K562 (cell line): ENCODE results near the gene GADD45G. TPM values are rescaled to one million over a fixed set of nuclear protein-coding genes. Genes with fewer than 3 reads are reported as not detected.

ENCODE experiments used
- ARID1B ChIP-seq: fragments of 450-650 bp; IDR thresholded peaks from 2 replicates; pipeline ENCODE4 v1.6.1; 2016; ENCODE audit warnings: antibody characterized with exemption, mild to moderate bottlenecking, inconsistent platforms
- ARID2 ChIP-seq: fragments of 450-650 bp; IDR thresholded peaks from 2 replicates; pipeline ENCODE4 v1.6.1; 2017; ENCODE audit warnings: antibody characterized with exemption, mild to moderate bottlenecking
- CBFA2T3 ChIP-seq: fragments of 450-650 bp; IDR thresholded peaks from 2 replicates; pipeline ENCODE4 v1.6.1; 2017
- CC2D1A ChIP-seq: fragments of 450-650 bp; IDR thresholded peaks from 2 replicates; pipeline ENCODE4 v1.6.1; 2017; ENCODE audit warnings: mild to moderate bottlenecking
- CCAR2 ChIP-seq: fragments of 200-400 bp; formaldehyde crosslinking; IDR thresholded peaks from 2 replicates; pipeline ENCODE4 v1.6.1; 2017; ENCODE audit warnings: mild to moderate bottlenecking, low read depth, low read length
- CHD2 ChIP-seq: IDR thresholded peaks from 2 replicates; pipeline ENCODE4 v1.6.1; 2011; ENCODE audit warnings: low read depth, low read length
- CTBP1 ChIP-seq: fragments of 450-650 bp; IDR thresholded peaks from 2 replicates; pipeline ENCODE4 v1.6.1; 2016; ENCODE audit warnings: borderline replicate concordance
- DPF2 ChIP-seq: fragments of 450-650 bp; IDR thresholded peaks from 2 replicates; pipeline ENCODE4 v1.6.1; 2016
- EP300 ChIP-seq: IDR thresholded peaks from 2 replicates; pipeline ENCODE4 v1.6.1; 2012; ENCODE audit warnings: low read length, improper control_type of control experiment
- GATA2 ChIP-seq: sonication (generic); formaldehyde crosslinking; IDR thresholded peaks from 2 replicates; pipeline ENCODE4 v1.4.0; 2020; ENCODE audit warnings: mild to moderate bottlenecking, missing genetic modification reagents
- KDM1A ChIP-seq, 2 experiments: fragments of 450-650 bp; IDR thresholded peaks; 2 replicates each; pipeline ENCODE4 v1.6.1; 2016; ENCODE audit warnings: mild to moderate bottlenecking in 2 of 2
- MAZ ChIP-seq, 2 experiments: fragments of 450-650 bp in 1 of 2; sonication (generic) in 1 of 2; formaldehyde crosslinking; IDR thresholded peaks in 1 of 2; conservative IDR thresholded peaks in 1 of 2; 2 replicates each; pipeline versions ENCODE4 v1.4.0 to v1.5.0; 2020; ENCODE audit warnings: mild to moderate bottlenecking in 1 of 2, missing genetic modification reagents in 1 of 2
- NFIC ChIP-seq: fragments of 450-650 bp; IDR thresholded peaks from 2 replicates; pipeline ENCODE4 v1.6.1; 2017; ENCODE audit warnings: mild to moderate bottlenecking, inconsistent platforms
- PML ChIP-seq: IDR thresholded peaks from 2 replicates; pipeline ENCODE4 v1.6.1; 2012; ENCODE audit warnings: low read length, inconsistent platforms
- RNF2 ChIP-seq: sonication (generic); IDR thresholded peaks from 2 replicates; pipeline ENCODE4 v1.6.1; 2016
- TAF9B ChIP-seq: fragments of 450-650 bp; IDR thresholded peaks from 2 replicates; pipeline ENCODE4 v1.6.1; 2018; ENCODE audit warnings: mild to moderate bottlenecking; ENCODE audit not compliant: partially characterized antibody
- TBL1XR1 ChIP-seq, 2 experiments: IDR thresholded peaks; 2 replicates each; pipeline ENCODE4 v1.6.1; 2012; ENCODE audit warnings: improper control_type of control experiment in 2 of 2, low read length in 2 of 2, mild to moderate bottlenecking in 1 of 2
- ZNF274 ChIP-seq: IDR thresholded peaks from 2 replicates; pipeline ENCODE4 v1.6.1; 2011; ENCODE audit warnings: low read depth, mild to moderate bottlenecking, low read length, moderate library complexity, borderline replicate concordance
- ZNF644 ChIP-seq: fragments of 200-800 bp; sonication (Bioruptor generic); IDR thresholded peaks from 2 replicates; pipeline ENCODE4 v1.6.1; 2016; ENCODE audit warnings: low read depth, missing genetic modification characterization, missing compliant biosample characterization
- polyA plus RNA-seq, 8 experiments: library from polyadenylated mRNA; depleted of rRNA in 4 of 8; stranded (reverse) in 5 of 8; unstranded in 3 of 8; fragments of >200 nt; fragmentation: Nextera tagmentation in 2 of 8; fragmentation: Illumina TruSeq in 1 of 8; extraction: Ambion mirVana in 2 of 8; extraction: Trizol in 1 of 8; gene quantifications; 2 replicates each; pipeline versions ENCODE4 v1.2.1 to v1.2.3, GENCODE V29; 2011 to 2014; ENCODE audit warnings: inconsistent platforms in 1 of 8, missing spikeins in 1 of 8
- total RNA-seq, 7 experiments: library from RNA; depleted of rRNA in 6 of 7; stranded (reverse); fragments of >200 nt in 6 of 7; fragmentation: Illumina TruSeq in 2 of 7; extraction: Trizol in 2 of 7; gene quantifications; 2 replicates each; pipeline versions ENCODE4 v1.2.1 to v1.2.3, GENCODE V29; 2011 to 2021; ENCODE audit warnings: low replicate concordance in 1 of 7
- TF ChIP-seq, protein P1 (sequence below), 2 experiments: fragments of 450-650 bp in 1 of 2; sonication (generic) in 1 of 2; formaldehyde crosslinking in 1 of 2; IDR thresholded peaks in 1 of 2; conservative IDR thresholded peaks in 1 of 2; 2 replicates each; pipeline versions ENCODE4 v1.6.1 to v1.8.1; 2016 to 2023; ENCODE audit warnings: mild to moderate bottlenecking in 2 of 2, moderate library complexity in 2 of 2, inconsistent platforms in 1 of 2, missing genetic modification reagents in 1 of 2
- TF ChIP-seq, protein P2 (sequence below), 2 experiments: fragments of 150-350 bp in 1 of 2; IDR thresholded peaks; 2 replicates each; pipeline ENCODE4 v1.6.1; 2012 to 2016; ENCODE audit warnings: low read depth in 2 of 2, low read length in 2 of 2, mild to moderate bottlenecking in 1 of 2, moderate library complexity in 1 of 2
- TF ChIP-seq, protein P3 (sequence below): fragments of 200-800 bp; sonication (Bioruptor generic); IDR thresholded peaks from 2 replicates; pipeline ENCODE4 v1.6.1; 2017; ENCODE audit warnings: missing genetic modification characterization, missing compliant biosample characterization

GADD45G gene
- total and polyA plus RNA-seq, 9 of the 15 experiments (the other 6 are each of a cell fraction or from before 2014, with no cell fraction given): 0.20 to 0.34 TPM; not detected in 7

DNA sequence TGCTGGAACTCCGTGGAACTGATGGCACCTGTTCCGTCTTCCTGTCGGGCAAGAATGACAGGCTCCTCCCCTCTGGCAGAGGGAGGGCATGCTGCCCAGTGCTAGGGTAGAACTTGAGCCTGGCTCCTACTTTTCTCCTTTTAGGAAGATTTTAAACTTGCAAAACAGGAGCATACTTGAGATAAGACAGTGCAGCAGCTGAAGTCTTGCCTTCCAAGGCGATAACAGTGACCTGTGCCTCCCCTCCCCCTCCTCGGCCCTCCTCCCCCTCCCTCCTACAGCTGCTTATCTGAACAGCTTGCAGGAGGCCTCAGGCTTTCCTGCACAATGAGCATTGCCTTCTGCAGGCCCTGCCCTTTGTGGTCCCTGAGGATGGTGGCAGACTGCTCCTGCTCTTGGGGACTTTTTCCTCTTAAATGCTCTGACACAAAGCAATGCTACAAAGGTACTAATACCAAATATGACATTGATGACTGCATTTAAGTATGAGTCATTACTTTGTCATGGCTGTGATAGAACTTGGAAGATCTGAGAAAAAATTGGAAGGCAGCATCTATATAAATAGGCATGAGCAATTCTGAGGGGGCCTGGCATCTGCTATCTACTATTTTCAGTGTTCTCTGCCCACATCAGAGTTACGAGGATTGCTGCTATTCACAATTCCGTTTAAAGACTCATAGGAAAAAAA lies 2.0 kb downstream of the GADD45G start (continued):
- TF ChIP-seq CHD2 (no peak; the same call in 1 of the 2 replicates), CCAR2 (no peak), PML (peak; percentile 75), TBL1XR1 (IDR thresholded peaks at IDR 0.05; ENCODE audit: low read length in 2 of 2) (peak in 1 of 2 experiments; percentile 63; a peak in 2 of 4 replicates), KDM1A (IDR thresholded peaks at IDR 0.05) (peak; percentile 72 to 95), ZNF644 (tag) (peak; percentile 84), EP300 (peak; percentile 77), CTBP1 (no peak), ARID1B (peak; percentile 93), MAZ (CRISPR knock-in tag; conservative IDR thresholded peaks at IDR 0.05 in 1 of 2, IDR thresholded peaks at IDR 0.05 in 1 of 2) (peak in 1 of 2 experiments; percentile 44; a peak in 1 of 4 replicates), CBFA2T3 (peak; percentile 92), GATA2 (peak; percentile 83), RNF2 (peak; percentile 48; the same call in 1 of the 2 replicates), ZNF274 (no peak), ARID2 (no peak), DPF2 (peak; percentile 77), NFIC (peak; percentile 83), TAF9B (peak; percentile 52), CC2D1A (peak; percentile 39; the same call in 1 of the 2 replicates)
- TF ChIP-seq, protein P1, sequence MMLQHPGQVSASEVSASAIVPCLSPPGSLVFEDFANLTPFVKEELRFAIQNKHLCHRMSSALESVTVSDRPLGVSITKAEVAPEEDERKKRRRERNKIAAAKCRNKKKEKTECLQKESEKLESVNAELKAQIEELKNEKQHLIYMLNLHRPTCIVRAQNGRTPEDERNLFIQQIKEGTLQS (IDR thresholded peaks at IDR 0.05): peak; percentile 71
- TF ChIP-seq, protein P1 (CRISPR knock-in tag; conservative IDR thresholded peaks at IDR 0.05): no peak
- TF ChIP-seq, protein P2, sequence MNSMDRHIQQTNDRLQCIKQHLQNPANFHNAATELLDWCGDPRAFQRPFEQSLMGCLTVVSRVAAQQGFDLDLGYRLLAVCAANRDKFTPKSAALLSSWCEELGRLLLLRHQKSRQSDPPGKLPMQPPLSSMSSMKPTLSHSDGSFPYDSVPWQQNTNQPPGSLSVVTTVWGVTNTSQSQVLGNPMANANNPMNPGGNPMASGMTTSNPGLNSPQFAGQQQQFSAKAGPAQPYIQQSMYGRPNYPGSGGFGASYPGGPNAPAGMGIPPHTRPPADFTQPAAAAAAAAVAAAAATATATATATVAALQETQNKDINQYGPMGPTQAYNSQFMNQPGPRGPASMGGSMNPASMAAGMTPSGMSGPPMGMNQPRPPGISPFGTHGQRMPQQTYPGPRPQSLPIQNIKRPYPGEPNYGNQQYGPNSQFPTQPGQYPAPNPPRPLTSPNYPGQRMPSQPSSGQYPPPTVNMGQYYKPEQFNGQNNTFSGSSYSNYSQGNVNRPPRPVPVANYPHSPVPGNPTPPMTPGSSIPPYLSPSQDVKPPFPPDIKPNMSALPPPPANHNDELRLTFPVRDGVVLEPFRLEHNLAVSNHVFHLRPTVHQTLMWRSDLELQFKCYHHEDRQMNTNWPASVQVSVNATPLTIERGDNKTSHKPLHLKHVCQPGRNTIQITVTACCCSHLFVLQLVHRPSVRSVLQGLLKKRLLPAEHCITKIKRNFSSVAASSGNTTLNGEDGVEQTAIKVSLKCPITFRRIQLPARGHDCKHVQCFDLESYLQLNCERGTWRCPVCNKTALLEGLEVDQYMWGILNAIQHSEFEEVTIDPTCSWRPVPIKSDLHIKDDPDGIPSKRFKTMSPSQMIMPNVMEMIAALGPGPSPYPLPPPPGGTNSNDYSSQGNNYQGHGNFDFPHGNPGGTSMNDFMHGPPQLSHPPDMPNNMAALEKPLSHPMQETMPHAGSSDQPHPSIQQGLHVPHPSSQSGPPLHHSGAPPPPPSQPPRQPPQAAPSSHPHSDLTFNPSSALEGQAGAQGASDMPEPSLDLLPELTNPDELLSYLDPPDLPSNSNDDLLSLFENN (IDR thresholded peaks at IDR 0.05; ENCODE audit: low read depth in 2 of 2, low read length in 2 of 2): peak in 1 of 2 experiments; percentile 75; a peak in 2 of 4 replicates
- TF ChIP-seq, protein P3, sequence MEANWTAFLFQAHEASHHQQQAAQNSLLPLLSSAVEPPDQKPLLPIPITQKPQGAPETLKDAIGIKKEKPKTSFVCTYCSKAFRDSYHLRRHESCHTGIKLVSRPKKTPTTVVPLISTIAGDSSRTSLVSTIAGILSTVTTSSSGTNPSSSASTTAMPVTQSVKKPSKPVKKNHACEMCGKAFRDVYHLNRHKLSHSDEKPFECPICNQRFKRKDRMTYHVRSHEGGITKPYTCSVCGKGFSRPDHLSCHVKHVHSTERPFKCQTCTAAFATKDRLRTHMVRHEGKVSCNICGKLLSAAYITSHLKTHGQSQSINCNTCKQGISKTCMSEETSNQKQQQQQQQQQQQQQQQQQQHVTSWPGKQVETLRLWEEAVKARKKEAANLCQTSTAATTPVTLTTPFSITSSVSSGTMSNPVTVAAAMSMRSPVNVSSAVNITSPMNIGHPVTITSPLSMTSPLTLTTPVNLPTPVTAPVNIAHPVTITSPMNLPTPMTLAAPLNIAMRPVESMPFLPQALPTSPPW (CRISPR knock-in tag): peak; percentile 94
